NCI-H510A (cell line): ENCODE results near the gene OBSL1.

Source experiments
- DNase-seq: peaks from one replicate; lab custom pipeline; 2025; lab: John Stamatoyannopoulos, UW

The OBSL1 gene

GRCh38 chr2:219571311-219572236 lies at the start of gene OBSL1:
Gene OBSL1 (minus strand): TSS chr2:219571539. CDS start chr2:219571232, 307 bp downstream.
- DNase-seq, result peak; percentile 87

- no peak for DNase-seq
Measured at GRCh38 chr2:219620546-219620945, 49.2 kb upstream of the OBSL1 start.

GRCh38 chr2:219619235-219619634 lies 47.9 kb upstream of the OBSL1 start:
- no peak for DNase-seq

GRCh38 chr2:219618733-219619122 lies 47.4 kb upstream of the OBSL1 start:
- DNase-seq, result no peak

- DNase-seq, result no peak
Measured at GRCh38 chr2:219616550-219616949, 45.2 kb upstream of the OBSL1 start.

- DNase-seq, result no peak
Measured at GRCh38 chr2:219615894-219616293, 44.6 kb upstream of the OBSL1 start.

- DNase-seq, result no peak
Measured at GRCh38 chr2:219615036-219615435, 43.7 kb upstream of the OBSL1 start.

- DNase-seq, result no peak
Measured at GRCh38 chr2:219614076-219614860, 42.9 kb upstream of the OBSL1 start.

GRCh38 chr2:219613461-219614070 lies 42.2 kb upstream of the OBSL1 start:
- DNase-seq, result no peak

- DNase-seq, result peak; percentile 65
Measured at GRCh38 chr2:219612577-219613286, 41.4 kb upstream of the OBSL1 start.

- DNase-seq, result peak; percentile 25
Measured at GRCh38 chr2:219611866-219612576, 40.7 kb upstream of the OBSL1 start.

- DNase-seq, result no peak
Measured at GRCh38 chr2:219611306-219611705, 40.0 kb upstream of the OBSL1 start.

GRCh38 chr2:219609149-219609750 lies 37.9 kb upstream of the OBSL1 start:
- DNase-seq, result no peak

- DNase-seq, result no peak
Measured at GRCh38 chr2:219608399-219608964, 37.1 kb upstream of the OBSL1 start.

- DNase-seq, result no peak
Measured at GRCh38 chr2:219607931-219608330, 36.6 kb upstream of the OBSL1 start.

- DNase-seq, result no peak
Measured at GRCh38 chr2:219605607-219605954, 34.2 kb upstream of the OBSL1 start.

GRCh38 chr2:219603771-219604170 lies 32.4 kb upstream of the OBSL1 start:
- no peak for DNase-seq

GRCh38 chr2:219598308-219599078 lies 27.2 kb upstream of the OBSL1 start:
- no peak for DNase-seq

GRCh38 chr2:219597552-219598307 lies 26.4 kb upstream of the OBSL1 start, which contains the start of gene STK11IP:
Gene STK11IP (plus strand): TSS chr2:219597857. CDS start chr2:219598120, 263 bp downstream.
- peak; percentile 98 for DNase-seq
